GM12874 (cell line): ENCODE data around the gene CHMP4B.

Experiments
- CTCF ChIP-seq: IDR thresholded peaks from 2 replicates; pipeline ENCODE4 v1.5.1; 2011; ENCODE audit warnings: low read depth, mild to moderate bottlenecking, control low read depth, low read length, moderate library complexity; ENCODE audit not compliant: insufficient read depth

The CHMP4B gene

GRCh38 chr20:33868042-33868441 is 56.9 kb downstream of the CHMP4B start:
- no peak for TF ChIP-seq CTCF

- TF ChIP-seq CTCF = no peak
Measured at GRCh38 chr20:33868595-33868994, 57.4 kb downstream of the CHMP4B start.

GRCh38 chr20:33869283-33869682 is 58.1 kb downstream of the CHMP4B start:
- TF ChIP-seq CTCF = no peak

GRCh38 chr20:33871362-33871761 is 60.2 kb downstream of the CHMP4B start:
- no peak for TF ChIP-seq CTCF

GRCh38 chr20:33874129-33874528 is 63.0 kb downstream of the CHMP4B start:
- no peak for TF ChIP-seq CTCF

- no peak for TF ChIP-seq CTCF
Measured at GRCh38 chr20:33875055-33875454, 63.9 kb downstream of the CHMP4B start.

- TF ChIP-seq CTCF = no peak
Measured at GRCh38 chr20:33875534-33876026, 64.4 kb downstream of the CHMP4B start.

- TF ChIP-seq CTCF = no peak
Measured at GRCh38 chr20:33878583-33878982, 67.4 kb downstream of the CHMP4B start.
